Activated gamma-delta T cell (primary cell): ENCODE results near the gene SLIT1.

Source experiments
- DNase-seq: peaks from one replicate; lab custom pipeline; 2025; lab: John Stamatoyannopoulos, UW
- total RNA-seq, 2 donors: gene quantifications; one replicate each; lab custom pipeline; 2026; lab: John Stamatoyannopoulos, UW

Gene SLIT1
- total RNA-seq = 0.70 to 1.4 reads per million in 2 donors

DNA sequence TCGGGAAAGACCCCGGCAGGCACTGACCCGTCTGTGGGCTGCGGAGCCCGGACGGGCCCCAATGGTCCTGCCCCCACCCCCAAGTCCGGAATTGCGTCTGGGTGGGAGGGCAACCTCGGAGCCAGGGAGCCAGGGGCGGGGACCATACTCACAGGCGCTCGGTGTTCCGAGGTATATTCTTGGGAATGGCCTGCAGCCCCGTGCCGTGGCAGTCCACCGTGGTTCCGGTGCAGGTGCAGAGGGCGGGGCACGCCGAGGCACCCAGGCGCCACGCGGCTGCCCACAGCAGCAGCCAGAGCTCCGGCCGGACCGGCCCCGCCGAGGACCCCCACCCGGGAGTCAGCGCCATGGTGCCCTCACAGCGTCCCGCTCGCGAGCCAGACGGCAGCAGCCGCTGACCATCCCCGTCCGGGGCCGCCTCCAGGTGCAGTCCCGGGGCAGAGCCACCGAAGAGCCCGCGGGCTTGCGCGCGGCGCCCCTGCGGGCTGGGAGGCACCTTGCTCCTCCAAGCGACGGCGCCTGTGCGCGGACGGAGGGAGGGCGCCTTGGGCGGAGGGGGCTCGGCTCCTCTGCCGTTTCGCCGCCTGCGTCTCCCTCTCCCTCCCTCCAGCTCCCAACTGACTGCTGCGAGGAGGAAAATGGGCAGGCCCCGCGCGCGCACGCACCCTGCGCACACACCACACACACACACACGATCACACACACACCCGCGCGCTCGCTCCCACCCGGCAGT, at the start of gene SLIT1:
SLIT1 (minus strand) TSS at position 634 of the 733 bp plus-strand sequence; CDS start at position 349, 285 bp downstream.
- no peak for DNase-seq

GRCh38 chr10:97235353-97235752, 49.6 kb upstream of the SLIT1 start:
- no peak for DNase-seq

GRCh38 chr10:97234400-97234799, 48.6 kb upstream of the SLIT1 start:
- DNase-seq = no peak

GRCh38 chr10:97230146-97230545, 44.4 kb upstream of the SLIT1 start:
- no peak for DNase-seq

DNA sequence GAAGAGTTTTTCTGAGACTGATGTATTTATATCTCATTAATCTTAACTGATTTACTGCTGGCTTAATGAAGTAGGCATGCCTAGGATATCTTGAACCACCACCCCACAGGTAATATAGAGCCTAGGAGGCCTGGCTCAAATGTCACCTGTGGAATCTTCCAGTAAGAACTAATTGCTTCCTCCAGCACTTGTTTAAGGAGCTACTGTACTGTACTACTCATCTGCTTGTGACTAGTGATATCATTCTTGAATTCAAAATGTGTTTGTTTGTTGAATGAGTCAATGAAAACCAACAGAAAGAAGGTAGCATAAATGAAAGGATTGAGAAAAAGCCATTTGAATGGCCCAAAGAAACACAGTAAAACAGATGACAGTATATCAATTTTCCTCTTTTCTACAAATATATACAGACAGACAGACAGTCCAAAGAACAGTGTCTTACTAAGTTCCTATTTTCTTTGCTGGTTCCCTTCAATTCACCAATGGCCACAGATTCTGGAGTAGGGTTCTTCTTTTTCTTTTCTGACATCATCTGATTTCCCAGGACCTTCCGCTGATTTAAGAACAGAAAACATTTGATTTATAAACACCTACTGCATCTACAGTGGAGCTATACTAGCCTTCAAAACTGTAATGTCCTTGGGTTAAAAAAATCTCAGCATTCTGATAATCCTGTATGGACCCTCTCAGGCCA, 43.7 kb upstream of the SLIT1 start:
- no peak for DNase-seq

DNA sequence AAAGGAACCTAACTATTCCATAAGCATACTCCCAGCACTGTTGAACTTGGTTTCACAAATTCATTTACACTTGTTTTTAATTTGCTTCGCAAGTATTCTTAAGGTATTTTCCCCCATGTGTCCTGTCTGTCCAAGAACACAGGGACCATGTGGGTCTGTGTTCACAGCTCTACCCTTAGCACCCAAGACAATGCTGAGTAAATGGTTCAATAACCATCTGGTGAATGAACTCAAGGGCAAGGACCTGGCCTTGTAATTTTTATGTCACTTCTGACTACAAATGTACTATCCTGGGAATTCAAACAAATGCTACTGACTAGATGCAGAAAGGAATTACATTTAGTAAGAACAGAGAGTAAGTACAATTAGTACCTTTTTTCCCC, 43.0 kb upstream of the SLIT1 start:
- DNase-seq = no peak

DNA sequence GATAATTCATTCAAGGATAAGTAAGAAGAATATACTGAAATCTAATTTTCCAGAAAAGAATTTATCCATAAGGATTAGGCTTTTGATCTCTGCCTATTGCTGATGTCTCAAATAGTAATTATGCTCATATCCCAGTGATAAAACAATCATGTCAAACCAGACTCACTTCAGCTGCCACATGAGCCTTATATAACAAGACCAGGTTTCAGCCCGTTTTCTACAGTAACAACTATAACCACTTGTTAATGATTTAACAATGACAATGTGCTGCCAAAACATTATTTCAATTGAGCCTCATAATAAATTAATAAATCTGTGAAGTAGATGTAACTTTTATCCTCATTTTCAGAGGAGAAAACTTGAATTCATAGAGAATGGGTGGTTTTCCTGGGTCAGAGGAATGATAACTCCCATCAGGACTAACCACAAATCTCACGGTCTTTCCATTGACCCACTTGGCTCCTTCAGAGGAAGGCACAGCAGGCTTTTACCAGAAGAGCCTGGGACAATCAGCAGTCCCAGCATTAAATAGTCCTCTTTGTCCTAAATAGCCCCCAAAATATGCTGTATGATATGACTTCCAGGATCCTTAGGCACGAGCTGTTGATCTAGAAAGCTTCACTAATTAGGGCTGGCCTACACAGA, 42.5 kb upstream of the SLIT1 start:
- no peak for DNase-seq

DNA sequence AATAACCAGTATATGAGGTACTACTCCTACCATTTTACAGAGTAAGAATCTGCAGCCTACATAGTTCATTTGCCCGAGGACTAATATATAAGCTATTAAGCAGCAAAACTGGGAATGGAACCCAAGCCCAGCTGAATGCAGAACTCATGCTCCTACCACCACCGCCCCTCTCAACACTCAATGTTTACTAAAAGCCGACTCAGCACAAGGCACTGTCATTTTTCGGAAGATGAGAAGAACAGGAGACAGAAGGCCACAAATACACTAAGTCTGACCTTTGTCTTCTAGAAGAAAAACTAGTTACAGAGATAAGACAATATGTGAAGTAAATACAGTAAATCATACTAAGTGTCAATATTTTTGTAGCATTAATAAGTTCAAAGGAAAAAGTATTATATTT, 40.6 kb upstream of the SLIT1 start:
- no peak for DNase-seq

GRCh38 chr10:97224483-97225435, 39.0 kb upstream of the SLIT1 start:
- no peak for DNase-seq

GRCh38 chr10:97222326-97222961, 36.7 kb upstream of the SLIT1 start:
- DNase-seq = no peak

- DNase-seq = no peak
Observed at GRCh38 chr10:97220355-97220754, 34.6 kb upstream of the SLIT1 start.

GRCh38 chr10:97217299-97217698, 31.5 kb upstream of the SLIT1 start:
- no peak for DNase-seq

GRCh38 chr10:97215619-97216260, 30.0 kb upstream of the SLIT1 start:
- no peak for DNase-seq

DNA sequence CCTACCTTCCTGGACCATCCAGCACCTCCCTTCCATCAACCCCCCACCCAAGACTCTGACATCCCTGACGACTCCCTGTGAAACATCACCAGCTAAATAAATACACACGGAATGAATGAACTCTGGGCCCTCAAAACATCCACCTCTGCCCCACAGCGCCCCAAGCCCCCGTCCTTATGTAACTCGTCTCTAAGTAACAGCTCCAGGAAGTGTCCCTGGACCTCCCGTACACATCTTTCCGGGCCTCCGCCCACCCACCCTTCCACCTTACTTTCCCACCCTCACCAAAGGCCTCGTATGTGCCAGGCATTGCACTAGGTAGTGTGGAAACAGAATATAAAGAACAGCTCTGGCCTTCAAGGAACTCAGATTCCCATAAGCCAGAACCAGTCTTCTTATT, 27.7 kb upstream of the SLIT1 start:
- no peak for DNase-seq

- DNase-seq = no peak
Observed at GRCh38 chr10:97211229-97211628, 25.5 kb upstream of the SLIT1 start.

- no peak for DNase-seq
Observed at GRCh38 chr10:97210543-97210960, 24.8 kb upstream of the SLIT1 start.

GRCh38 chr10:97207756-97208346, 22.1 kb upstream of the SLIT1 start:
- DNase-seq = no peak

DNA sequence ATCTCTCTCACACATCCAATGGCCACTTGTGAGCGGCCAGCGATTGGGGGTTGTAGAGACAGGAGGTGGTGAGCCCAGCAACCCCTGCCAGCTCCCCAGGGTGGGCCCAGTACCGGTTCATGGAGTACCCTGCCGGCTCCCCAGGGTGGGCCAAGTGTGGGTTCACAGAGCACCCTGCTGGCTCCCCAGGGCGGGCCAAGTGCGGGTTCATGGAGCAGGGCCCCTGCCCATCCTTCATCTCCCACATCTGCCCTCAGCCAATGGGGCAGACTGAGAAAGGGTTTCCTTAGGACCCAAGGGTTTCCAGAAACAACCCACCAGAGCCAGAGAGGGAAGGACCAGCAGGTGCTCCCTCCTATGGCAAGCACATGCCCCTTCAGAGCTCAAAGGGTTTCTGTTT, 21.4 kb upstream of the SLIT1 start:
- no peak for DNase-seq

GRCh38 chr10:97204826-97205679, 19.3 kb upstream of the SLIT1 start:
- no peak for DNase-seq
